Stimulated activated CD4-positive, alpha-beta T cell treated with anti-CD3 and anti-CD28 coated beads, Interleukin-4, amount 100 ng/mL, for 1 hour (primary cell): ENCODE results near the gene KLF1.

Source experiments
- DNase-seq: peaks from one replicate; pipeline ENCODE4 v3.0.0-alpha.2; 2020

KLF1 gene

DNA sequence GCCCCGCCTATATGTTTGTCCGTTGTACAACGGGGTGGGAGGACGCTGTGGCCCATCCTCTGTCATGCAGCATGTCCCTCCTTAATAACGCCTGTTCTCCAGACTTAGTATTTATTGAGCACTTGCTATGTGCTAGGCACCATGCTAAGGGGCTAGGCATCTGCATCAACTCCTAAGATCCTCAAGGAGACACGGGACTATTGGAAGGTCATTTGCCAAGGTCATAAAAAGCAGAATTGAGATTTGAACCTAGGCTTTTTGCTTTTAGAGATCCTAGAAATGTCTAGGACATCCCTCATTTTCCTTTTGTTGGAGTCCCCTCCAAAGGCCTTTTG, 50.5 kb downstream of the KLF1 start:
- DNase-seq: no peak

DNA sequence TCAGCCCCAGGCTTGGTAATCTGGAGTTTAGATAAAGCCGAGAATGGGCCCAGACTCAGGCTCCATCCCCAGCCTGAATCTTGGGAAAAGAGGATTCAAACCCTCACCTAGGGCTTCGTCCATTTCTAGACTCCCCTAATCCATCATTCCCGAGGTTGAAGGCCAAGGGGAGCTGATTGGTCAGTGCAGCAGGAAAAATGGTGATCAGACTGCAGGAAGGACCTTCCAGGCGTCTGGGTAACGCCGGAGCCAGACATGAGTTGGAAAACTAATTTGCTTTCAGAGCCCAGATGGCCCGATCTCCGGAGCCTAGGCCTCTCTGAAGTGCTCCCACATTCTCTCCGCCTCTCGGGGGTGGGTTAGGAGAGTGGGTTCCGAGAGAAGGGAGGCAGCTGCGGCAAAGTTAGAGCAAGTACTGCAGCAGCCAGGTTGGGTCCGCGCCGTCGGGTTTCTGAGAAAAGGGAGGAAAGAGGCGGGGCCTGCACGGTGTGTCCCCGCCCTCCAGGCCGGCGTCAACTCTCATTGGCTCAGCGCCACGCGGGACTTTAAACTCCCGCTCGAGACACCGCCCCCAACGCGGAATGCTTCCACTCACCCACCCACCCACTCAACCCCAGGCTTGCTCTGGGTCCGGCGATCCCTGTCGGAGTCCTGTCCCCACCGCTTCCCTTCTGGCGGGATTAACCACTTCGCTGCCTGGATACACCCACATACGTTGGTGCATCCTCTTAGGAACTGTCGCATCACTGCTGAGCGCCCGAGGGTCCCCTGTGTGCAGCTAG, 51.8 kb downstream of the KLF1 start:
- peak; percentile 36 for DNase-seq

DNA sequence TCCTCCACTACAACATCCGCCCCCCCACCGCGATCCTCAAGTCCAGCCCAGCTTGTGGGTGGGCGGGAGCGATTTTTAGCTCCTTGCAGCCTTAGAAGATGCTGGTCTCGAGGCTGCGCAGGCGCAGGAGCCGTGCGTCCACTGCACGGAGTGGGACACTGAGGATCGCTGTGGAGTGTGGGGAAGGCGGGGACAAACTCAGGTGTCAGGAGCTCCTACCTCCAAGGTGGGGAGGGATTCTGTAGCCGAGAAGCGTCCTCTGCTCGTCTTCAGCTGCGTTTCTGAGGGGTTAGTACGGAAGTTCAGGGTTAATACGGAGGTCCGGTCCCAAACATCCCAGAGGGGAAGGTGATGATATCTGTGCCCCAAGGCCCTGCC, 52.4 kb downstream of the KLF1 start, which contains the start of gene RTBDN:
Gene RTBDN (minus strand): TSS at position 14 of the 378 bp plus-strand sequence. CDS start 4,600 bp downstream, outside the sequence.
- no peak for DNase-seq
